ENCODE measurements around the gene HS3ST3B1. TPM values are rescaled to one million over a fixed set of nuclear protein-coding genes. Genes with fewer than 3 reads are reported as not detected.

HS3ST3B1 gene
- total RNA-seq, 1 experiment from 2014 or later = 2.4 TPM

DNA sequence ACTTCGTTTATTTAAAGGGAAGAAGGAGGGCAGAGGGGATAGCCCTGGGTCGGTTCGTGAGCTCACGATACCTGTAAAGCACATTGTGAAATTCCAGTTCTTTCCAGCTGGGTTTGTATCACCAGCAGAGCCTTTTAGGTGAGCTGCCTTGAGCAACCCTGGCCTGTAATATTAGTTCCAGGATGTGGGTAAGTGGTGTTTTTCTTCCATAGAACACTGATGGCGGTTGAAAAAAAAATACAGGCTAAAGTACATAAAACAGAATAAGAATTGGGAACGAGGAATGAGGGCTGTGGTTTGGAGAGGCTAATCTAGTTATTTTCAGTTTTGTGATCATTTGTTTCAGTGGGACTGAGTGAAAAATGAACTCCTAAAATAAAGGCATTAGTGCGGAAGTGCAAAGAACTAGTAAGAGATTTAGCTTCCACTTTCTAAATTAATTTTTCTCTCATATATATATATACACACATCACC, 20.6 kb downstream of the HS3ST3B1 start:
- BruUV-seq (replicated peaks) = no TSS peak
- no peaks in the 10 kb centered on the region for H3K36me3 ChIP-seq (ENCODE audit: control insufficient read depth in 1 of 2, insufficient read depth in 2 of 2, low read length in 2 of 2)
- no peak overlapping the region for H2AFZ ChIP-seq (ENCODE audit: low read depth, low read length, poor library complexity, severe bottlenecking)
- H3K4me3 ChIP-seq (replicated peaks in 1 of 2; ENCODE audit: low read depth in 1 of 2, low read length in 2 of 2) = no peak overlapping the region
- ChIA-PET RAD21 (ENCODE audit: low non-redundant PET in 1 of 2, low total read pairs in 2 of 2, uncharacterized antibody in 2 of 2, unreplicated experiment in 2 of 2) (no interaction called here), CTCF (no interaction called here), POLR2A (no interaction called here)
- H3K4me2 ChIP-seq (ENCODE audit: low read length) = no peak overlapping the region
- no peak for DNase-seq (ENCODE audit: low read depth, low spot score)
- no peak overlapping the region for H3K9ac ChIP-seq (ENCODE audit: low read length)
- TF ChIP-seq ZFX (IDR thresholded peaks at IDR 0.05) = no peak
- no peak for TF ChIP-seq ELF1 (IDR thresholded peaks at IDR 0.05; ENCODE audit: borderline replicate concordance, low read depth)
- no peak for TF ChIP-seq SP1 (IDR thresholded peaks at IDR 0.05; ENCODE audit: low read depth)
- no peak for TF ChIP-seq CTCF (IDR thresholded peaks at IDR 0.05 in 2 of 3, conservative IDR thresholded peaks at IDR 0.05 in 1 of 3; ENCODE audit: borderline replicate concordance in 1 of 3, insufficient read depth in 1 of 3, low read depth in 2 of 3, low read length in 2 of 3)
- no peak for TF ChIP-seq ZNF274 (IDR thresholded peaks at IDR 0.05; ENCODE audit: low read depth, low read length)
- no peak for TF ChIP-seq FOSL1 (IDR thresholded peaks at IDR 0.05; ENCODE audit: low read depth)
- intact Hi-C loops (cut with micrococcal nuclease) = no loop called here
- H3K9me2 ChIP-seq (ENCODE audit: insufficient read depth) = no peaks in the 10 kb centered on the region
- H3K27ac ChIP-seq (ENCODE audit: low read depth, low read length) = no peak overlapping the region
- peaks cover 7% of the 10 kb centered on the region; the same call in 1 of the 2 replicates for H3K27me3 ChIP-seq (ENCODE audit: insufficient read depth, low read length)
- no peaks in the 10 kb centered on the region for H3K4me1 ChIP-seq (ENCODE audit: control insufficient read depth in 1 of 2, insufficient read depth in 2 of 2, low read length in 2 of 2)
- ATAC-seq = no peak
- no peaks in the 10 kb centered on the region for H4K20me1 ChIP-seq (ENCODE audit: insufficient read depth)
- no peaks in the 10 kb centered on the region for H3K79me2 ChIP-seq (ENCODE audit: insufficient read depth, low read length)
- no peaks in the 10 kb centered on the region for H3K9me3 ChIP-seq (ENCODE audit: control insufficient read depth in 1 of 2, insufficient read depth in 1 of 2, low read depth in 1 of 2, low read length in 2 of 2)

- Histone ChIP-seq H3K79me2 (ENCODE audit: insufficient read depth, low read length) (no peaks in the 10 kb centered on the region), H3K4me3 (replicated peaks in 1 of 2; ENCODE audit: low read depth in 1 of 2, low read length in 2 of 2) (no peak overlapping the region), H3K9me3 (ENCODE audit: control insufficient read depth in 1 of 2, insufficient read depth in 1 of 2, low read depth in 1 of 2, low read length in 2 of 2) (no peaks in the 10 kb centered on the region), H3K4me1 (ENCODE audit: control insufficient read depth in 1 of 2, insufficient read depth in 2 of 2, low read length in 2 of 2) (no peaks in the 10 kb centered on the region), H3K4me2 (ENCODE audit: low read length) (no peak overlapping the region), H3K36me3 (ENCODE audit: control insufficient read depth in 1 of 2, insufficient read depth in 2 of 2, low read length in 2 of 2) (no peaks in the 10 kb centered on the region), H3K9me2 (ENCODE audit: insufficient read depth) (no peaks in the 10 kb centered on the region), H3K9ac (ENCODE audit: low read length) (no peak overlapping the region), H2AFZ (ENCODE audit: low read depth, low read length, poor library complexity, severe bottlenecking) (no peak overlapping the region), H4K20me1 (ENCODE audit: insufficient read depth) (no peaks in the 10 kb centered on the region), H3K27me3 (ENCODE audit: insufficient read depth, low read length) (peaks cover 7% of the 10 kb centered on the region; the same call in 1 of the 2 replicates), H3K27ac (ENCODE audit: low read depth, low read length) (no peak overlapping the region)
- ChIA-PET POLR2A (no interaction called here), CTCF (no interaction called here), RAD21 (ENCODE audit: low non-redundant PET in 1 of 2, low total read pairs in 2 of 2, uncharacterized antibody in 2 of 2, unreplicated experiment in 2 of 2) (no interaction called here)
- DNase-seq (ENCODE audit: low read depth, low spot score) (no peak), ATAC-seq (no peak)
- BruUV-seq (replicated peaks) = no TSS peak
- intact Hi-C loops (cut with micrococcal nuclease) = no loop called here
- TF ChIP-seq CBX3 (IDR thresholded peaks at IDR 0.05; ENCODE audit: low read depth) (no peak), ZFX (IDR thresholded peaks at IDR 0.05) (no peak), JUND (IDR thresholded peaks at IDR 0.05) (no peak), EGR1 (IDR thresholded peaks at IDR 0.05; ENCODE audit: low read depth) (no peak), CTCF (IDR thresholded peaks at IDR 0.05 in 2 of 3, conservative IDR thresholded peaks at IDR 0.05 in 1 of 3; ENCODE audit: borderline replicate concordance in 1 of 3, insufficient read depth in 1 of 3, low read depth in 2 of 3, low read length in 2 of 3) (no peak), TCF7L2 (IDR thresholded peaks at IDR 0.05; ENCODE audit: borderline replicate concordance, extremely low read depth, insufficient read depth, insufficient read length) (no peak), EZH2 (IDR thresholded peaks at IDR 0.05) (no peak), RAD21 (IDR thresholded peaks at IDR 0.05; ENCODE audit: low read depth) (no peak), CEBPB (IDR thresholded peaks at IDR 0.05; ENCODE audit: low read depth) (no peak), POLR2A (IDR thresholded peaks at IDR 0.05; ENCODE audit: borderline replicate concordance, extremely low read depth, insufficient read depth, insufficient read length) (no peak), EZH2phosphoT487 (IDR thresholded peaks at IDR 0.05; ENCODE audit: borderline replicate concordance) (no peak), SRF (IDR thresholded peaks at IDR 0.05; ENCODE audit: low read depth) (no peak)
These were observed 21.3 kb downstream of the HS3ST3B1 start for GRCh38 chr17:14321980-14322776.
